Measurements from ENCODE around the gene GNG2. TPM values are rescaled to one million over a fixed set of nuclear protein-coding genes. Genes with fewer than 3 reads are reported as not detected.

GNG2 gene
- total RNA-seq, 2 experiments from 2014 or later = 24.0 to 32.0 TPM

DNA sequence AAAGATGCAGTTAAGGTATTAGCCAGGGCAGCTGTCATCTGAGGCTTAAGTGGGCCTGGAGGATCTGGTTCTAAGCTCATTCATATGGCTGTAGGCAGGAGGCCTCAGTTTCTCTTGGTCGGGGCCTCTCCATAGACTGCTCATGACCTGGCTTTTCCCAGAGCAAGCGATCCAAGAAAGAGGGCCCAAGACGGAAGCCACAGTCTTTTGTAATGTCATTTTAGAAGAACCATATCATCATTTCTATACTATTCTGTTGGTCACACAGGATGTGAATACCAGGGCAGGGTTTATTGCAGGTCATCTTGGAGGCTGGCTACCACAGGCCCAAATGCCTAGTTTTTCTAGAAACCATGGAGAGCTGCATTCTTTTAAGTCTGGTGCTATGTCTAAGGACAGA is 47.7 kb downstream of the GNG2 start:
- TF ChIP-seq EZH2phosphoT487 (IDR thresholded peaks at IDR 0.05; ENCODE audit: borderline replicate concordance, low read depth, low read length) = no peak
- TF ChIP-seq, protein P1, sequence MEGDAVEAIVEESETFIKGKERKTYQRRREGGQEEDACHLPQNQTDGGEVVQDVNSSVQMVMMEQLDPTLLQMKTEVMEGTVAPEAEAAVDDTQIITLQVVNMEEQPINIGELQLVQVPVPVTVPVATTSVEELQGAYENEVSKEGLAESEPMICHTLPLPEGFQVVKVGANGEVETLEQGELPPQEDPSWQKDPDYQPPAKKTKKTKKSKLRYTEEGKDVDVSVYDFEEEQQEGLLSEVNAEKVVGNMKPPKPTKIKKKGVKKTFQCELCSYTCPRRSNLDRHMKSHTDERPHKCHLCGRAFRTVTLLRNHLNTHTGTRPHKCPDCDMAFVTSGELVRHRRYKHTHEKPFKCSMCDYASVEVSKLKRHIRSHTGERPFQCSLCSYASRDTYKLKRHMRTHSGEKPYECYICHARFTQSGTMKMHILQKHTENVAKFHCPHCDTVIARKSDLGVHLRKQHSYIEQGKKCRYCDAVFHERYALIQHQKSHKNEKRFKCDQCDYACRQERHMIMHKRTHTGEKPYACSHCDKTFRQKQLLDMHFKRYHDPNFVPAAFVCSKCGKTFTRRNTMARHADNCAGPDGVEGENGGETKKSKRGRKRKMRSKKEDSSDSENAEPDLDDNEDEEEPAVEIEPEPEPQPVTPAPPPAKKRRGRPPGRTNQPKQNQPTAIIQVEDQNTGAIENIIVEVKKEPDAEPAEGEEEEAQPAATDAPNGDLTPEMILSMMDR (conservative IDR thresholded peaks at IDR 0.05; ENCODE audit: low read length) = no peak
- CTCF ChIA-PET (ENCODE audit: unreplicated experiment) = no interaction called here
- Histone ChIP-seq H3K36me3 (ENCODE audit: insufficient read depth, low read length) (peaks cover 5% of the 10 kb centered on the region; the same call in 1 of the 2 replicates), H3K9me2 (ENCODE audit: insufficient read depth, low read length) (no peaks in the 10 kb centered on the region), H3K27ac (ENCODE audit: low read depth, low read length, poor library complexity, severe bottlenecking) (no peak overlapping the region), H4K20me1 (ENCODE audit: insufficient read depth, low read length) (no peaks in the 10 kb centered on the region), H3K4me3 (ENCODE audit: low read depth, low read length, poor library complexity, severe bottlenecking) (no peak overlapping the region), H3K9me3 (ENCODE audit: low read length) (peaks cover 12% of the 10 kb centered on the region), H3K4me2 (ENCODE audit: low read length) (no peak overlapping the region), H3K4me1 (ENCODE audit: insufficient read depth, low read length, poor library complexity, severe bottlenecking) (no peaks in the 10 kb centered on the region), H2AFZ (ENCODE audit: low read length) (no peak overlapping the region), H3K79me2 (ENCODE audit: insufficient read depth, low read depth, low read length) (no peaks in the 10 kb centered on the region)
- intact Hi-C loops (cut with micrococcal nuclease; ENCODE audit: unreplicated experiment) = no loop called here
- DNase-seq (ENCODE audit: low spot score) = no peak
- POLR2A ChIA-PET = interaction anchor here (0.7 to 0.9 kb wide), 2 partner anchors 9 to 283 kb away, joined by 3 read pairs; no protein-coding TSS in a partner anchor
- no TSS peak for BruUV-seq (replicated peaks)

DNA sequence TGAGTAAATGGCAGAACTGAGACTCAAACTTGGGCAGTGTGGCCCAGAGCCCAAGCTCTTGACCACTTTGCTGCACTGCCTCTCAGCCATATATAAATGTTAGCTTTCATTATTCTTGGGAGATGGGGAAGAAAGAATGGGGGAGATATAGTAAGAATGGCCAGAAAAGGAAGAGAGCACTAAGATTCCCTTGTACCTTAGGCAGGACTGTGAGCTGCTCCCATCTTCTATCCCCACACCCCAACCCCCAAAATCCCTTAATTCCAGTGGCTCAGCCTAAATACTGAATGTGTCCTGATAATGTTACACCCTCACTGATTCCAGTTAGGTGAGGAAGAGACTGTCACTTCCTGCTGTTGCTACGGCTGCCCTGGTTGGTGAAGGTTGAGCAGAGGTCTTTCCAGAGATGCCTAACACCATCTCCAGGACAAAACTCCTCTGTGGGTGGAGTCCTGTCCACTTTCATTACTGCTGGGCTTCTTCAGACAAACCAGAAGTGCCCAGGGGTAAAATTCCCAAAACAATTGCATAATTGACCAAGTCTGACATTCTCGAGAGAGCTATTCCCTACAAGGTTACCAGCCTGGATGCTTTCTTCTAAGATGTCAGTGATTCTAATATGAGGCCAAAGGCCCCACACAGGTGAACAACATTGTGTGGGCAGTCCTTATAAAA is 51.8 kb downstream of the GNG2 start:
- BruUV-seq (replicated peaks) = no TSS peak
- ChIA-PET POLR2A (interaction anchor here (0.6 to 1.3 kb wide), 4 partner anchors 21 to 1940 kb away, joined by 3 read pairs; no protein-coding TSS in a partner anchor), CTCF (ENCODE audit: unreplicated experiment) (no interaction called here)
- Histone ChIP-seq H3K4me1 (ENCODE audit: insufficient read depth, low read length, poor library complexity, severe bottlenecking) (no peaks in the 10 kb centered on the region), H3K4me3 (ENCODE audit: low read depth, low read length, poor library complexity, severe bottlenecking) (no peak overlapping the region), H3K79me2 (ENCODE audit: insufficient read depth, low read depth, low read length) (no peaks in the 10 kb centered on the region), H3K36me3 (ENCODE audit: insufficient read depth, low read length) (no peaks in the 10 kb centered on the region), H4K20me1 (ENCODE audit: insufficient read depth, low read length) (no peaks in the 10 kb centered on the region), H3K9me3 (ENCODE audit: low read length) (no peaks in the 10 kb centered on the region), H3K9me2 (ENCODE audit: insufficient read depth, low read length) (no peaks in the 10 kb centered on the region), H2AFZ (ENCODE audit: low read length) (no peak overlapping the region), H3K27ac (ENCODE audit: low read depth, low read length, poor library complexity, severe bottlenecking) (no peak overlapping the region), H3K4me2 (ENCODE audit: low read length) (no peak overlapping the region)
- no peak for DNase-seq (ENCODE audit: low spot score)
- no peak for TF ChIP-seq EZH2phosphoT487 (IDR thresholded peaks at IDR 0.05; ENCODE audit: borderline replicate concordance, low read depth, low read length)
- TF ChIP-seq, protein P1 (conservative IDR thresholded peaks at IDR 0.05; ENCODE audit: low read length) = no peak
- intact Hi-C loops (cut with micrococcal nuclease; ENCODE audit: unreplicated experiment) = no loop called here

DNA sequence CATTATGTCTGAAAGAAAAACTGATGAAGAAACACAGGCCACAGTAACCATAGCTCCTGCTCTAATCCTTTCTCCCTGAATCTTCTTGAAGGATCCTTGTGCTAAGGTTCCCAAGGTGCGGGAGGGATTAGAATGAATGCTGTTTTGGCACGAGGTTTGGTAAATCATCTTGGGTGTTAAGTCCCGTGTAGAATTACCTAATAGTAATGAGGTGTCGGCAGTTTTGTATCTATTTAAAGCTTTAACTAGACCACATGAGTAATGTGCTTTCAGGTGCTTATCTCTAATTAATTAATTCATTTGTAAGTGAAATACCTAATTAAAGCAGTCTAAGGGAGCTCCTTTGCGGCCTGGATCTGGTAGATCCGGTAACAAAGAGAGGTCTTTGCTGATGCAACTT is 53.9 kb downstream of the GNG2 start:
- H2AFZ ChIP-seq (ENCODE audit: low read length) = no peak overlapping the region
- intact Hi-C loops (cut with micrococcal nuclease; ENCODE audit: unreplicated experiment) = no loop called here
- no peak overlapping the region for H3K4me3 ChIP-seq (ENCODE audit: low read depth, low read length, poor library complexity, severe bottlenecking)
- TF ChIP-seq EZH2phosphoT487 (IDR thresholded peaks at IDR 0.05; ENCODE audit: borderline replicate concordance, low read depth, low read length) = no peak
- TF ChIP-seq, protein P1 (conservative IDR thresholded peaks at IDR 0.05; ENCODE audit: low read length) = no peak
- H3K9me3 ChIP-seq (ENCODE audit: low read length) = no peaks in the 10 kb centered on the region
- CTCF ChIA-PET (ENCODE audit: unreplicated experiment) = no interaction called here
- no peaks in the 10 kb centered on the region for H3K9me2 ChIP-seq (ENCODE audit: insufficient read depth, low read length)
- H3K4me2 ChIP-seq (ENCODE audit: low read length) = no peak overlapping the region
- no peaks in the 10 kb centered on the region for H3K36me3 ChIP-seq (ENCODE audit: insufficient read depth, low read length)
- H3K27ac ChIP-seq (ENCODE audit: low read depth, low read length, poor library complexity, severe bottlenecking) = no peak overlapping the region
- no peak for DNase-seq (ENCODE audit: low spot score)
- no peaks in the 10 kb centered on the region for H4K20me1 ChIP-seq (ENCODE audit: insufficient read depth, low read length)
- BruUV-seq (replicated peaks) = no TSS peak
- POLR2A ChIA-PET = interaction anchor here (0.5 to 1.5 kb wide), 3 partner anchors 9 to 139 kb away, joined by 3 to 4 read pairs (median 3); no protein-coding TSS in a partner anchor
- no peaks in the 10 kb centered on the region for H3K79me2 ChIP-seq (ENCODE audit: insufficient read depth, low read depth, low read length)
- no peaks in the 10 kb centered on the region for H3K4me1 ChIP-seq (ENCODE audit: insufficient read depth, low read length, poor library complexity, severe bottlenecking)

All from OCI-LY7 (cell line).